NCI-H446 (cell line): Measurements from ENCODE around the gene RCAN1.

Experiments used
- DNase-seq, 2 experiments: peaks; one replicate each; lab custom pipeline; 2025; lab: John Stamatoyannopoulos, UW

Gene RCAN1

DNA sequence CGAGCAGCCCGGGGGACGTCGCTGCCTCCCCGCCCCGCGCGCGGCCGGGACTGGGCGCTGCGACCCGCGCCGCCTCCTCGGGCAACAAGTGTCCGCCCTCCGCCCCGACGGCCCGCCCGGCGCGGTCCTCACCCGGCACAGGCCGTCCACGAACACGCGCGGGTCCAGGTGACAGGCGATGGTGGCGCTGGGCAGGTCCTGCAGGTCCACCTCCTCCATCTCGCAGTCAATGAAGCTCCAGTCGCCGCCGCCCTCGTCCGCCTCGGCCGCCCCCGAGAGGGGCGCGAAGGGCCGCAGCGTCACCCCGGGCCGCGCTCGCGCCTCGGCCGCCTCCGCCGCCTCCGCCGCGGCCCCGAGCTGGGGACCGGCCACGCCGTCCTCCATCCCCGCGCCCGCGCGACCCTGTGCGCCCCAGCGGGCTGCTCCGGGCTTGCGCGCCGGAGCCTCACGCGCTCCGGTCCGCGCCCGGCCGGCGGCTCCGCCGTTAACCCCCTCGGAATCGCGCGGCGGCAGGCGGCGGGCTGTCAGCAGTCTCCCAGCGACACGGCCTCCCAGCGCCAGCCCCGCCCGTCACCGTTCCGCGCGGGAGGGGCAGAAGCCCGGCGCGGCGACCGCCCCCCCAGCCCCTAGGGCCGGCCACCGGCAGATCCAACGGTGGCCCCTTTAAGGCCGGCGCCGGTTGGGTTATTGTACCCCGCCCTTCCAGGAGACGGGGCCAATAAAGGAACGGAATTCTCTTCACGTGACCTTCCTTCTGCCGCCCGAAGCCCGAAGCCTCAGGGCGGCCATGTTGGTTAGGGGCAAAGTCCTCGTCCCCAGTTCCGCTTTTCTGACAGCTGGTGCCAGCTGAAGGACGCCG lies at the start of gene RCAN1:
TSS of gene RCAN1 (minus strand) at position 486 of the 859 bp plus-strand sequence. CDS start at position 384, 102 bp downstream.
- peak; percentile 89 to 96 for DNase-seq

DNA sequence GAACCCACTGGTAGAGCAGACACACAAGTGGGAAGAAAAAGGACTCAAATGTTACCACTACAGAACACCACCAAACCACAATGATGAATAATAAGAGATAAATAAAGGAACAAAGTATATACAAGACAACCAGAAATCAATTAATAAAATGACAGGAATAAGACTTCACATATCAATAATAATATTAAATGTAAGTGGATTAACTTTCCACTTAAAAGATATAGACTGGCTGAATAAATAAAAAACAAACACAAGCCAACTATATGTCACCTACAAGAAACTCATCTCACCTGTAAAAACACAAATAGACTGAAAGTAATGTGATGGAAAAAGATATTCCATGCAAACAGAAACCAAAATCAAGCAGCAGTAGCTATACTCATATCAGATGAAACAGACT lies 46.9 kb upstream of the RCAN1 start:
- DNase-seq, result no peak

GRCh38 chr21:34653522-34653921 lies 38.6 kb upstream of the RCAN1 start:
- DNase-seq, result no peak

GRCh38 chr21:34651642-34652041 lies 36.7 kb upstream of the RCAN1 start:
- no peak for DNase-seq

DNA sequence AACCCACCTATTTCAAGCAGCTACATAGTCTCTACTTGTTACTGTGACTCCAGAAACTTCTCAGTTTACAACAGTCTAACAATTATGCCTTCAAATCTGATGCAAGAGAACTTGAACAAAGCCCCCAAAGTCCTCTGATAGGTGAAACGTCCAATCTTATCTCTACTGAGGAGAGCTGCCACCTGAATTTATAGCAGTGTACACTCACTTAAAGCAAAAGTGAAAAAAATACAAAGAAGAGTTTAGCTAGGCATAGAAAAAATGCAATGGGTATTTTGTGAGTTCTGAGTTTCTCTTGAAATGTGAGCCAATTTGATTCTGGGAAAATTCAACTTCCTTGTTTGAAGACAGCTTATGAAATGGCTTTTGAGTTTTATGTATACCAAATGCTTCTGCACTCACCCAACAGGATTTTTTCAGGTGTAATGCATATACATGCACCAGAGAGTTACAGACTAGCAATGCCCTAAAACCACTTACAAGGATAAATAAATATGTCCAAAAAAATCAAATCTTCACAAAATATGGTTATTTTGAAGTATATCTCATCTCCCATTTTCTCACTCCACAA lies 36.0 kb upstream of the RCAN1 start:
- no peak for DNase-seq

DNA sequence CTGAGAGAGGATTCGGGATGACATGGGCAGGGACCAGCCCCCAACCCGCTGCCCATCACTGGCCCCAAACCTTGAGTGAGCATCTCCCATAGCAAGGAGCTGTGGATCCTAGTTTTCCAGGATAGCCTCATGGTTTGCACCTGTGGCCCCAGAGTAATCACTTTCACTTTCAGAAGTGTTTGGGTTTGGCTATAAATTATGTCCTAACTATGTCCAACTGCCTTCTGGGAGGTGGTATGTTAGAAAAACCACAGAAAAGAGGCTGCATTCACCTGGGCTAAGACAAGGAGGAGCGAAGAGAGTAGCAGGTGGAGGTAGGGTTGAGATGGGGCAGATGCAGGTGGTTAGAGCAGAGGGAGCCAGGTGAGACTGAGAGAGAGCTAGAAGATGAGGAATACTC lies 34.5 kb upstream of the RCAN1 start:
- no peak for DNase-seq

- DNase-seq, result no peak
These were observed 33.9 kb upstream of the RCAN1 start for GRCh38 chr21:34648739-34649297.

DNA sequence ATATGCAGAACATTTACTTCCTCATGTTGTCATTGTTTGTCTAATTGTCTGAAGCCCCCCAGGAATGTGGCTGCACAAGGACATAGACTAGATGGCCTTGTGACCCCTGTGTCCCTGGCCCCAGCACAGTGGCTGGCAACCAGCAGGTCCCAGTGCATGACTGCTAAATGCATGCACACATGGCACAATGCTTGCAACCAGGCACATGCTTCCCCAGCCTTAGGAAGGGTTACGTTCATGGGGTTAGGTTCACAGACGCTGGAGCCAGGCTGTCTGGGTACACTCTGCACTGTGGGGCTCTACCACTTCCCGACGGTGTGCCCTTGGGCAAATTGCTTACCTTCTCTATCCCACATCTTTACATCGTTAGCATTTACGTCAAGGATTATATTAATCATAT lies 32.6 kb upstream of the RCAN1 start:
- no peak for DNase-seq

DNA sequence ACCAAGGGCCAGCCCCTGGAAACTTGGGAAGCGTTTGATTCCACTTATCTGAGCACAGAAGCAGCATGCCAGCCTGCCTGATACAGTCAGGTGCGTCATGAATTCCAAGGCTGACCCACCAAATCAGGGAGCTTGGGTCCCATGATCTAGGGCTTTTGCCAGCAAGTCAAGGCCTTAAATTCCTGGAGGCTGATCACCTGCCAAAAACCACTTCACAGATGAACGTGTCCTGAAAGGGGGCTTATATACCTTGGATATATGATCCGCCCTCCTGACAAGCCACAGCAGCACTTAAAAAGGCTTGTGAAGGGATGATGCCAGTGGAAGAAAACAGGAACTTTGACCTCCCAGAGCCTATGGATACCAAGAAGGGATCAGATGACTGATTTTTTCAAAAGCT lies 29.9 kb upstream of the RCAN1 start:
- no peak for DNase-seq

DNA sequence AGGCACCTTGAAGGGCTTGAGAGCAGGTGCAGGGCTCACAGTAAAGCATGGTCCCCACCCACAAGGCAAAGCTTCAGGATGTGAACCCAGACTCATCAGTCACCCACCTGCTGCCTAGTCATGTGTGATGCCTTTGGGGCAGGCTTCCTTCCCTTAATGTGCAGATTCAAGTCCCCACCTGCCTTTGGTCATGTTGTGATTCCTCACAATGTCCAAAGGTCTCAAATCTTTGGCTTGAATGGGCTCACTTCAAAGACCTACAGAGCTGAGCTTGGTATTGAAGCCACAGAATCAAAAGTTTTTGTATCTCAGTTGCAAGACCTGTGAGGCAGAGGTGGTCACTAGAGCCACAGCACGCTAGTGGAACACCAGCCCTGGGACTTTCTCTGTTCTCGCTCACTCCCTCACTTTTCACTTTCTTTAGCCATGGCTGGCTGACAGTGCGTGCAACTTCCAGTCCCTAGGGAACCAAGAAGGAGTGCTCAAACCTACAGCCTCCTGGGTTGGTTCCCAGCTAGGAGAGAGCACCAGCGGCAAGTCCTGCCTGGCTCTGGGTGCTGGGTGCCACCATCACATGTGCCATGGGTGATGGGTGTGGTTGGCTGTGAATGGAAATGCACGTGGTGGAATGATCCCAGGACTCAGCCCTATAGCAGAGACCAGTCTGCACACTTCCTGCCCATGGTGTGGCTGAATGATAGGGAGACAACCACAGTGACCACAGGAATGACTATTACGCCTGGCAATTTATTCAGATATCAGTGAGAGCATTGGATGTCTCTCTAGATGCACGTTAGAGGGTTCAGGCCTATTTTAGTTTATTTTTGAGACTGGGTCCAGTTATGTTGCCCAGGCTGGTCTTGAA lies 27.5 kb upstream of the RCAN1 start:
- no peak for DNase-seq

DNA sequence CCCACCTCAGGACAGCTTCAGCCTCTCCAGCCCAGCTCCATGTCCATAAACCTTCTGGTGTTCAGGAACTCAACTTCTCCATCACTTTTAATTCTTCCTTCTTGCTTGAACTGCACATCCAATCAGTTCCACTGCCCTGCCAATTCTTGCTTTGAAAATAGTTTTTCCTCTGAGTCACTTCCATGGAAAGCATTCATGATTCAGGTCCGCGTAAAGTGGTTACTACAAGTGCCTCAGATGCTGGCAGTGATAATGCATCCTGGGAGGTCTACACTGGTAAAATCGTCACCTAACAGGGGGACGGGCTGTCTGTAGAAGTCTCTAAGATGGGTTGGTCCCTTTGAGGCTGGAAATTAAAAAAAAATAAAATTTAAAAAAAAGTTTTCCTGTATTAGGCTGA lies 25.9 kb upstream of the RCAN1 start:
- no peak for DNase-seq

GRCh38 chr21:34639882-34640788 lies 25.2 kb upstream of the RCAN1 start:
- no peak for DNase-seq

DNA sequence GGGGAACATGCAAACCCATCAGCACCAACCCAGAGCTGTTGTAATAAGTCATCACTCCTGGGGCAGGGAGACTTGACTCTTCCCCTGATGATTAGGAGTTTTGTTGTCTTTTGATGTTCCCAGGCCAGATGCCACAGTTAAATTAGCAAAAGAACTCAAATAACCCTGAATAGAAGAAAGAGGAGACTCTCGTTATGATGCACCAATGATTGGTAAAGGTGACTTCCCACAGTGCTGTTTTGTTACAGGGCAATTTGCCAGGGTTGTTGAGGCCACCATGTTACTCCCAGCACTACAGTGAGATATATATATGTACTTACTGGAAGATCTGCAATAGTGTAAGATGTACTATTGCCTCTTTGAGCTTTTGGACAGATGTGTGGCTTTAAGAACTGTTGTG lies 24.3 kb upstream of the RCAN1 start:
- no peak for DNase-seq

GRCh38 chr21:34636961-34637360 lies 22.0 kb upstream of the RCAN1 start:
- no peak for DNase-seq

- DNase-seq, result no peak
These were observed 20.4 kb upstream of the RCAN1 start for GRCh38 chr21:34635307-34635706.

- no peak for DNase-seq
These were observed 17.6 kb upstream of the RCAN1 start for GRCh38 chr21:34632498-34632897.

GRCh38 chr21:34630536-34631143 lies 15.7 kb upstream of the RCAN1 start:
- peak in 1 of 2 experiments; percentile 53 for DNase-seq

DNA sequence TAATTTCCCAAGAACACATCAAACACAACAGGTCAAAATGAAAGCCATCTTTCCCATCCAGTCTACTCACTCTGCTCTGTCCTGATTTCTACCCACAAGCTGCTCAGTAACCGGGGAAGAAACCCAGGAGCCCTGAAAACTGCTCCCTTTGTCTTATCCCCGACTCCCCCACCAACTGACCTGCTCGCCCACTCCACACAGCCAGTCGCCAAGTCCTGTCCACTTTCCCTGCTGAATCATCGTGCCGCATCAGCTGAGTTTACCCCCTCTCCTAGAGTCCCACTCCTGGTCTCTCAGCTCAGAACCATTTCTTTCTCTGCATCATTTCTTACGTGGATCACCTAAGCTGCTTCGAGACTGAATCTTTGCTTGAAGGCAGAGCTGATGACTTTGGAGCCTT lies 11.2 kb upstream of the RCAN1 start:
- DNase-seq, result no peak

- DNase-seq, result no peak
These were observed 10.2 kb upstream of the RCAN1 start for GRCh38 chr21:34625030-34625593.

DNA sequence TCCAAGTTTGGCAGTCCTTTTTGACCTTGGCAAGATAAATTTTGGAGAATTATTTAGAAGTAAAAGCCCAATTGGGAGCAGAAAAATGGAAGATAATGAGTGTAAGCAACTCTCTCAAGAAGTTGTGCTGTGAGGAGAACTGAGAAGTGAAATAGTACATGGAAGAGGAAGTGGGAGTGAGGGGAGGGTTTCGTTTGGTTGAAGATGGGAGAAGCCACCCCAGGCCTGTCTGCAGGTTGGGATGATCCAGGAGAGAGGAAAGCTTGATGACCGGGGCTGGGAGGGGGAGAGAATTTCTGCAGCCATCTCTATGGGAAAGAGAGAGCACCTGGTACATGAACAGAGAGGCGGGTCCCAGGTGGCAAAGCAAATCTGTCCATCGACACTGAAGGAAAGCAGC lies 8.6 kb upstream of the RCAN1 start:
- no peak for DNase-seq
